OCI-LY3 (cell line): ENCODE results near the gene DIP2C.

Experiments
- H2AFZ ChIP-seq: fragments of 200-600, 300-600 bp; shearing (Covaris generic); 2 replicates; pipeline ENCODE4 v1.6.0; 2014; ENCODE audit warnings: antibody characterized with exemption, low read depth, low read length
- H3K27ac ChIP-seq: fragments of 200-600, 300-600 bp; sonication (generic); 2 replicates; pipeline ENCODE4 v1.5.1; 2014; ENCODE audit warnings: mild to moderate bottlenecking, low read length, moderate library complexity, mixed read lengths
- H3K27me3 ChIP-seq: fragments of 200-600, 300-600 bp; sonication (generic); 2 replicates; pipeline ENCODE4 v1.6.1; 2014; ENCODE audit warnings: low read depth, low read length, mixed read lengths
- H3K36me3 ChIP-seq: fragments of 200-600, 300-600 bp; sonication (generic); replicated peaks from 2 replicates; pipeline ENCODE3; 2014; ENCODE audit warnings: low read depth, low read length, mixed read lengths
- H3K4me1 ChIP-seq: fragments of 300-600, 200-600 bp; sonication (generic); 2 replicates; pipeline ENCODE4 v1.6.1; 2014; ENCODE audit warnings: low read length, mixed read lengths
- H3K4me2 ChIP-seq: fragments of 200-600, 300-600 bp; sonication (generic); 2 replicates; pipeline ENCODE4 v1.6.1; 2014; ENCODE audit warnings: low read length, mixed read lengths
- H3K4me3 ChIP-seq: fragments of 300-600, 200-600 bp; sonication (generic); 2 replicates; pipeline ENCODE4 v1.5.1; 2014; ENCODE audit warnings: antibody characterized with exemption, mild to moderate bottlenecking, low read length, moderate library complexity
- H3K79me2 ChIP-seq: fragments of 300-600, 200-600 bp; shearing (Covaris generic); 2 replicates; pipeline ENCODE4 v1.6.1; 2014; ENCODE audit warnings: mild to moderate bottlenecking, low read length, mixed read lengths
- H3K9ac ChIP-seq: fragments of 300-600, 200-600 bp; shearing (Covaris generic); 2 replicates; pipeline ENCODE4 v1.6.0; 2014; ENCODE audit warnings: mild to moderate bottlenecking, low read length, moderate library complexity
- H3K9me3 ChIP-seq: fragments of 200-600, 300-600 bp; shearing (Covaris generic); 2 replicates; pipeline ENCODE4 v1.6.1; 2014; ENCODE audit warnings: low read length, mixed read lengths; ENCODE audit not compliant: insufficient read depth
- H4K20me1 ChIP-seq: fragments of 200-600, 300-600 bp; sonication (generic); 2 replicates; pipeline ENCODE4 v1.6.1; 2016; ENCODE audit warnings: low read length, mixed read lengths; ENCODE audit not compliant: insufficient read depth
- EZH2phosphoT487 ChIP-seq: fragments of 200-600 bp; shearing (Covaris generic); IDR thresholded peaks from 2 replicates; pipeline ENCODE4 v1.6.1; 2018; ENCODE audit warnings: antibody characterized with exemption, mixed run types, low read depth
- TF ChIP-seq, protein P1 (sequence below): fragments of 200-600, 300-600 bp; sonication (generic); IDR thresholded peaks from 2 replicates; pipeline ENCODE4 v1.5.1; 2014; ENCODE audit warnings: antibody characterized with exemption, low read length, low read depth

DIP2C gene

GRCh38 chr10:247480-247879 is 442.0 kb downstream of the DIP2C start:
- H2AFZ ChIP-seq, result no peak overlapping the region
- H3K4me2 ChIP-seq, result no peak overlapping the region
- H3K27me3 ChIP-seq, result no peaks in the 10 kb centered on the region
- no peaks in the 10 kb centered on the region for H3K79me2 ChIP-seq
- H3K36me3 ChIP-seq, result peaks cover 5% of the 10 kb centered on the region
- no peaks in the 10 kb centered on the region for H3K9me3 ChIP-seq
- no peaks in the 10 kb centered on the region for H3K4me1 ChIP-seq
- no peaks in the 10 kb centered on the region for H4K20me1 ChIP-seq
- TF ChIP-seq EZH2phosphoT487, result no peak
- TF ChIP-seq, protein P1, sequence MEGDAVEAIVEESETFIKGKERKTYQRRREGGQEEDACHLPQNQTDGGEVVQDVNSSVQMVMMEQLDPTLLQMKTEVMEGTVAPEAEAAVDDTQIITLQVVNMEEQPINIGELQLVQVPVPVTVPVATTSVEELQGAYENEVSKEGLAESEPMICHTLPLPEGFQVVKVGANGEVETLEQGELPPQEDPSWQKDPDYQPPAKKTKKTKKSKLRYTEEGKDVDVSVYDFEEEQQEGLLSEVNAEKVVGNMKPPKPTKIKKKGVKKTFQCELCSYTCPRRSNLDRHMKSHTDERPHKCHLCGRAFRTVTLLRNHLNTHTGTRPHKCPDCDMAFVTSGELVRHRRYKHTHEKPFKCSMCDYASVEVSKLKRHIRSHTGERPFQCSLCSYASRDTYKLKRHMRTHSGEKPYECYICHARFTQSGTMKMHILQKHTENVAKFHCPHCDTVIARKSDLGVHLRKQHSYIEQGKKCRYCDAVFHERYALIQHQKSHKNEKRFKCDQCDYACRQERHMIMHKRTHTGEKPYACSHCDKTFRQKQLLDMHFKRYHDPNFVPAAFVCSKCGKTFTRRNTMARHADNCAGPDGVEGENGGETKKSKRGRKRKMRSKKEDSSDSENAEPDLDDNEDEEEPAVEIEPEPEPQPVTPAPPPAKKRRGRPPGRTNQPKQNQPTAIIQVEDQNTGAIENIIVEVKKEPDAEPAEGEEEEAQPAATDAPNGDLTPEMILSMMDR, result no peak
- no peak overlapping the region for H3K9ac ChIP-seq
- no peak overlapping the region for H3K4me3 ChIP-seq
- no peak overlapping the region for H3K27ac ChIP-seq

- H3K9me3 ChIP-seq, result no peaks in the 10 kb centered on the region
- H3K36me3 ChIP-seq, result peaks cover 5% of the 10 kb centered on the region
- H3K79me2 ChIP-seq, result no peaks in the 10 kb centered on the region
- TF ChIP-seq, protein P1, result no peak
- TF ChIP-seq EZH2phosphoT487, result no peak
- H3K4me2 ChIP-seq, result no peak overlapping the region
- no peak overlapping the region for H3K9ac ChIP-seq
- no peak overlapping the region for H3K27ac ChIP-seq
- no peaks in the 10 kb centered on the region for H3K4me1 ChIP-seq
- H3K27me3 ChIP-seq, result no peaks in the 10 kb centered on the region
- no peaks in the 10 kb centered on the region for H4K20me1 ChIP-seq
- H2AFZ ChIP-seq, result no peak overlapping the region
- no peak overlapping the region for H3K4me3 ChIP-seq
Observed at GRCh38 chr10:246431-246830, 443.0 kb downstream of the DIP2C start.

DNA sequence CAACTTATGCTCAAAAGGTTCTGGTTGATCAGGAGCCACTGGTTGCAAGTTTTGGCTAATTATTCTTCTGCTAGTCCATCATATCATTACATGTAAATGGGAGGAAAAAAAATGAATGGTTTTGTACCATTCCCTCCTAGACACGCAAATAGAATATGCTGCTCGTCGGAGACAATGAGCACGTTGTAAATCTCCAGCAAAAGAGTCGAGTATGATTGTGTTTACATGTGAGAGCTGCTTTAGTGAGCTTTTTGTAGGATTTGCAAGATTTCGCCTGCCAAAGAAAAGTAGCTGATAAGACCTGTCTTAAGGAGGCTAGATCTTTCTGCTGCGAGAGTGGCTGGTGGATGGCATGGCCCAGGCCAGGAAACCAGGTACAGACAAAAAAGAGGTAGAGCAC is 445.2 kb downstream of the DIP2C start:
- TF ChIP-seq EZH2phosphoT487, result no peak
- TF ChIP-seq, protein P1, result no peak
- H4K20me1 ChIP-seq, result no peaks in the 10 kb centered on the region
- H3K79me2 ChIP-seq, result no peaks in the 10 kb centered on the region
- no peaks in the 10 kb centered on the region for H3K9me3 ChIP-seq
- H3K27me3 ChIP-seq, result no peaks in the 10 kb centered on the region
- H3K4me3 ChIP-seq, result no peak overlapping the region
- H3K9ac ChIP-seq, result no peak overlapping the region
- no peak overlapping the region for H3K4me2 ChIP-seq
- H3K4me1 ChIP-seq, result no peaks in the 10 kb centered on the region
- no peak overlapping the region for H3K27ac ChIP-seq
- no peak overlapping the region for H2AFZ ChIP-seq
- peaks cover 5% of the 10 kb centered on the region for H3K36me3 ChIP-seq

- H4K20me1 ChIP-seq, result no peaks in the 10 kb centered on the region
- H3K27ac ChIP-seq, result no peak overlapping the region
- H3K36me3 ChIP-seq, result no peaks in the 10 kb centered on the region
- H3K4me3 ChIP-seq, result no peak overlapping the region
- H3K9ac ChIP-seq, result no peak overlapping the region
- H3K4me2 ChIP-seq, result no peak overlapping the region
- no peaks in the 10 kb centered on the region for H3K79me2 ChIP-seq
- no peaks in the 10 kb centered on the region for H3K9me3 ChIP-seq
- no peak overlapping the region for H2AFZ ChIP-seq
- no peak for TF ChIP-seq EZH2phosphoT487
- TF ChIP-seq, protein P1, result no peak
- H3K4me1 ChIP-seq, result no peaks in the 10 kb centered on the region
- no peaks in the 10 kb centered on the region for H3K27me3 ChIP-seq
Observed at GRCh38 chr10:241966-242643, 447.4 kb downstream of the DIP2C start.
